ENCODE results near the gene FCRL3. TPM values are rescaled to one million over a fixed set of nuclear protein-coding genes. Genes with fewer than 3 reads are reported as not detected.

Gene FCRL3
- total RNA-seq, 4 donors from 2014 or later: 0.63 TPM; not detected in 3

GRCh38 chr1:157725221-157725577 is 24.6 kb upstream of the FCRL3 start:
- WGBS, 2 donors: 58 to 67% methylated on average over 2 of the region's 2 CpGs
- Histone ChIP-seq H3K9me3 (peaks cover 0 to 18% (median 3%) of the 10 kb centered on the region in 4 donors), H3K27me3 (no peaks in the 10 kb centered on the region), H3K27ac (no peak overlapping the region), H3K36me3 (no peaks in the 10 kb centered on the region), H3K4me1 (no peaks in the 10 kb centered on the region), H3K4me3 (no peak overlapping the region)
- TF ChIP-seq POLR2A (IDR thresholded peaks at IDR 0.05): no peak
- TF ChIP-seq EP300 (IDR thresholded peaks at IDR 0.05): no peak
- TF ChIP-seq CTCF (IDR thresholded peaks at IDR 0.05): no peak
- DNase-seq (ENCODE audit: low spot score in 2 of 2): no peak

GRCh38 chr1:157724537-157725220 is 24.1 kb upstream of the FCRL3 start:
- H3K4me3 ChIP-seq: no peak overlapping the region
- H3K27me3 ChIP-seq: no peaks in the 10 kb centered on the region
- no peak for DNase-seq (ENCODE audit: low spot score in 2 of 2)
- no peaks in the 10 kb centered on the region for H3K4me1 ChIP-seq
- peaks cover 0 to 16% (median 3%) of the 10 kb centered on the region in 4 donors for H3K9me3 ChIP-seq
- TF ChIP-seq EP300 (IDR thresholded peaks at IDR 0.05) (no peak), CTCF (IDR thresholded peaks at IDR 0.05) (no peak), POLR2A (IDR thresholded peaks at IDR 0.05) (no peak)
- WGBS, 2 donors: 71 to 77% methylated on average over 2 of the region's 2 CpGs
- H3K36me3 ChIP-seq: no peaks in the 10 kb centered on the region
- no peak overlapping the region for H3K27ac ChIP-seq

GRCh38 chr1:157723157-157723556 is 22.6 kb upstream of the FCRL3 start:
- Histone ChIP-seq H3K4me3 (no peak overlapping the region), H3K4me1 (no peaks in the 10 kb centered on the region), H3K27ac (no peak overlapping the region), H3K9me3 (peaks cover 0 to 11% (median 3%) of the 10 kb centered on the region in 4 donors), H3K27me3 (no peaks in the 10 kb centered on the region), H3K36me3 (no peaks in the 10 kb centered on the region)
- no peak for DNase-seq (ENCODE audit: low spot score in 2 of 2)
- no peak for TF ChIP-seq CTCF (IDR thresholded peaks at IDR 0.05)
- no peak for TF ChIP-seq POLR2A (IDR thresholded peaks at IDR 0.05)
- no peak for TF ChIP-seq EP300 (IDR thresholded peaks at IDR 0.05)
- 90 to 94% methylated on average over 2 of the region's 2 CpGs for WGBS, 2 donors

GRCh38 chr1:157721985-157722384 is 21.4 kb upstream of the FCRL3 start:
- no peaks in the 10 kb centered on the region for H3K36me3 ChIP-seq
- H3K9me3 ChIP-seq: peaks cover 0 to 11% (median 3%) of the 10 kb centered on the region in 4 donors
- no peak overlapping the region for H3K4me3 ChIP-seq
- no peak for DNase-seq (ENCODE audit: low spot score in 2 of 2)
- H3K4me1 ChIP-seq: no peaks in the 10 kb centered on the region
- no peak overlapping the region for H3K27ac ChIP-seq
- no peaks in the 10 kb centered on the region for H3K27me3 ChIP-seq
- no peak for TF ChIP-seq EP300 (IDR thresholded peaks at IDR 0.05)
- no peak for TF ChIP-seq CTCF (IDR thresholded peaks at IDR 0.05)
- no peak for TF ChIP-seq POLR2A (IDR thresholded peaks at IDR 0.05)
- WGBS, 2 donors: 64 to 100% methylated on average over 1 of the region's 1 CpG

GRCh38 chr1:157715736-157716135 is 15.2 kb upstream of the FCRL3 start:
- H3K4me1 ChIP-seq: no peaks in the 10 kb centered on the region
- H3K27ac ChIP-seq: no peak overlapping the region
- H3K9me3 ChIP-seq: no peaks in the 10 kb centered on the region
- TF ChIP-seq CTCF (IDR thresholded peaks at IDR 0.05) (no peak), POLR2A (IDR thresholded peaks at IDR 0.05) (no peak), EP300 (IDR thresholded peaks at IDR 0.05) (no peak)
- no peaks in the 10 kb centered on the region for H3K27me3 ChIP-seq
- 88 to 91% methylated on average over 5 of the region's 5 CpGs for WGBS, 2 donors
- DNase-seq (ENCODE audit: low spot score in 2 of 2): no peak
- H3K36me3 ChIP-seq: no peaks in the 10 kb centered on the region
- no peak overlapping the region for H3K4me3 ChIP-seq
